Keratinocyte (primary cell): ENCODE data around the gene CACHD1. TPM values are rescaled to one million over a fixed set of nuclear protein-coding genes. Genes with fewer than 3 reads are reported as not detected.

Experiments used
- DNase-seq: peaks from one replicate; pipeline ENCODE4 v3.0.0-alpha.2; 2011; ENCODE audit warnings: low read depth, missing footprints, low spot score
- FAIRE-seq: peaks from 2 replicates; lab custom pipeline; 2011; peaks lifted over from hg19 to GRCh38; lab: Jason Lieb, UNC
- H2AFZ ChIP-seq: 2 replicates; pipeline ENCODE4 v1.6.0; 2012; ENCODE audit warnings: low read length, control low read depth, inconsistent platforms; ENCODE audit not compliant: control insufficient read depth
- H3K27ac ChIP-seq: 2 replicates; pipeline ENCODE4 v1.5.1; 2011; ENCODE audit warnings: low read length; ENCODE audit not compliant: control insufficient read depth, insufficient read depth
- H3K27me3 ChIP-seq: 3 replicates; pipeline ENCODE4 v1.6.0; 2011; ENCODE audit warnings: low read length; ENCODE audit not compliant: control insufficient read depth, insufficient read depth; ENCODE audit errors: extremely low read depth
- H3K36me3 ChIP-seq, 2 experiments: 2 replicates in 1 of 2; 3 replicates in 1 of 2; pipeline ENCODE4 v1.5.1; 2011; ENCODE audit warnings: low read length in 2 of 2, mild to moderate bottlenecking in 1 of 2; ENCODE audit not compliant: control insufficient read depth in 2 of 2, insufficient read depth in 2 of 2; ENCODE audit errors: extremely low read depth in 1 of 2
- H3K4me1 ChIP-seq: 3 replicates; pipeline ENCODE4 v1.5.1; 2011; ENCODE audit warnings: low read length; ENCODE audit not compliant: control insufficient read depth, insufficient read depth; ENCODE audit errors: extremely low read depth
- H3K4me2 ChIP-seq: 3 replicates; pipeline ENCODE4 v1.6.0; 2011; ENCODE audit warnings: low read depth, low read length; ENCODE audit not compliant: control insufficient read depth, insufficient read depth; ENCODE audit errors: extremely low read depth
- H3K4me3 ChIP-seq, 3 experiments: fragments of 200-600 bp in 1 of 3; sonication (generic) in 1 of 3; 2 replicates in 2 of 3; 3 replicates in 1 of 3; pipeline ENCODE4 v1.5.1; 2011 to 2016; ENCODE audit warnings: low read length in 3 of 3, mild to moderate bottlenecking in 3 of 3, control low read depth in 2 of 3, inconsistent platforms in 1 of 3, low read depth in 1 of 3, mixed read lengths in 1 of 3, mixed run types in 1 of 3, moderate library complexity in 1 of 3; ENCODE audit not compliant: control insufficient read depth in 2 of 3, insufficient read depth in 2 of 3; ENCODE audit errors: extremely low read depth in 1 of 3
- H3K79me2 ChIP-seq: 2 replicates; pipeline ENCODE4 v1.6.0; 2012; ENCODE audit warnings: low read length; ENCODE audit not compliant: control insufficient read depth, insufficient read depth
- H3K9ac ChIP-seq: 3 replicates; pipeline ENCODE4 v1.6.0; 2011; ENCODE audit warnings: low read length; ENCODE audit not compliant: control insufficient read depth, insufficient read depth; ENCODE audit errors: extremely low read depth
- H3K9me1 ChIP-seq: 3 replicates; pipeline ENCODE4 v1.6.0; 2011; ENCODE audit warnings: low read length; ENCODE audit not compliant: control insufficient read depth, insufficient read depth; ENCODE audit errors: extremely low read depth
- H3K9me3 ChIP-seq: 2 replicates; pipeline ENCODE4 v1.5.1; 2012; ENCODE audit warnings: low read depth, low read length; ENCODE audit not compliant: control insufficient read depth
- H4K20me1 ChIP-seq: 3 replicates; pipeline ENCODE4 v1.6.0; 2011; ENCODE audit warnings: low read length; ENCODE audit not compliant: control insufficient read depth, insufficient read depth; ENCODE audit errors: extremely low read depth
- CTCF ChIP-seq, 3 experiments: IDR thresholded peaks in 1 of 3; conservative IDR thresholded peaks in 1 of 3; optimal IDR thresholded peaks in 1 of 3; 2 replicates in 2 of 3; 3 replicates in 1 of 3; pipeline versions ENCODE3 to v1.5.1; 2011; ENCODE audit warnings: low read length in 3 of 3, mild to moderate bottlenecking in 3 of 3, moderate library complexity in 2 of 3, control low read depth in 1 of 3, inconsistent platforms in 1 of 3; ENCODE audit not compliant: insufficient read depth in 2 of 3; ENCODE audit errors: extremely low read depth in 1 of 3
- EZH2 ChIP-seq: IDR thresholded peaks from one replicate; pipeline ENCODE4 v1.6.1; 2012; ENCODE audit warnings: inconsistent platforms, mild to moderate bottlenecking, low read length, moderate library complexity
- dilution Hi-C: fragments of 300-500 bp; cut with MboI; formaldehyde crosslinking; loops from one replicate; pipeline ENCODE4 v1.7.0; 2020; ENCODE audit warnings: low sequenced_read_pairs; ENCODE audit not compliant: extremely low pct_ligation_motif_present
- polyA plus RNA-seq, 5 experiments: library from polyadenylated mRNA; depleted of rRNA in 3 of 5; stranded (reverse) in 3 of 5; stranded (forward) in 1 of 5; unstranded in 1 of 5; fragments of >200 nt; gene quantifications; 1 replicate in 1 of 5; 2 replicates in 3 of 5; 3 replicates in 1 of 5; pipeline versions ENCODE4 v1.2.1 to v1.2.3, GENCODE V29; 2011 to 2012; ENCODE audit warnings: missing spikeins in 2 of 5, low read depth in 1 of 5, low replicate concordance in 1 of 5

CACHD1 gene
- polyA plus RNA-seq, 1 donor (not counting 4 experiments of a cell fraction or from before 2014, with no cell fraction given) = 2.4 TPM

DNA sequence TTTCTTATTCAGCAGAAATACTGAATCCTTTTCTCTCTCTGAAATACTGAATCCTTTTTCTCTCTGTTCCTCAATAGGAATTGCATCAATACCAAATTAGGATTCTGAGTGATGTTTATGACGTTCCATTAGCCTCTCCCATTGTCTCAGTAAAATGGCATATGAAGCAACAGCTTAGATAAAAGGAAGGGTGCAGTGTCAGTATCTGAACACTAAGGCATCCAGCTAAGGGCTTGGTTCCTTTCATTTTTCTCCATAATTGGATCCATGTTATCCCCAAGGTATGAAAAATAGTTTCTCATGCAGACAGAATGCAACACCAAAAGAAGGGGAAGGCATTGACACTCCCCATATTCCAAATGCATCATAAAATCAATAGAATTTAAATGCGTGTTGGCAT lies 213.5 kb downstream of the CACHD1 start:
- Histone ChIP-seq H3K27ac (no peak overlapping the region), H3K4me1 (no peaks in the 10 kb centered on the region), H3K4me2 (no peak overlapping the region), H3K27me3 (no peaks in the 10 kb centered on the region), H3K79me2 (no peaks in the 10 kb centered on the region), H2AFZ (no peak overlapping the region), H4K20me1 (no peaks in the 10 kb centered on the region), H3K36me3 (no peaks in the 10 kb centered on the region), H3K9me3 (no peaks in the 10 kb centered on the region), H3K9ac (no peak overlapping the region), H3K9me1 (no peaks in the 10 kb centered on the region), H3K4me3 (no peak overlapping the region)
- TF ChIP-seq CTCF (optimal IDR thresholded peaks at IDR 0.05 in 1 of 3, IDR thresholded peaks at IDR 0.05 in 1 of 3, conservative IDR thresholded peaks at IDR 0.05 in 1 of 3; ENCODE audit: extremely low read depth in 1 of 3, insufficient read depth in 2 of 3, low read length in 3 of 3) (no peak), EZH2 (no peak)
- dilution Hi-C loops = no loop called here
- no peak for DNase-seq
- no peak for FAIRE-seq

- H3K79me2 ChIP-seq = no peaks in the 10 kb centered on the region
- H3K27ac ChIP-seq = no peak overlapping the region
- FAIRE-seq (no peak), DNase-seq (no peak)
- no peaks in the 10 kb centered on the region for H3K4me1 ChIP-seq
- H3K36me3 ChIP-seq = no peaks in the 10 kb centered on the region
- no peaks in the 10 kb centered on the region for H3K9me3 ChIP-seq
- no peak overlapping the region for H3K9ac ChIP-seq
- H4K20me1 ChIP-seq = no peaks in the 10 kb centered on the region
- H3K4me3 ChIP-seq = no peak overlapping the region
- TF ChIP-seq EZH2 (no peak), CTCF (optimal IDR thresholded peaks at IDR 0.05 in 1 of 3, IDR thresholded peaks at IDR 0.05 in 1 of 3, conservative IDR thresholded peaks at IDR 0.05 in 1 of 3; ENCODE audit: extremely low read depth in 1 of 3, insufficient read depth in 2 of 3, low read length in 3 of 3) (no peak)
- no peak overlapping the region for H3K4me2 ChIP-seq
- no peaks in the 10 kb centered on the region for H3K27me3 ChIP-seq
- dilution Hi-C loops = no loop called here
- no peak overlapping the region for H2AFZ ChIP-seq
- H3K9me1 ChIP-seq = no peaks in the 10 kb centered on the region
Observed at GRCh38 chr1:64685217-64685616, 215.3 kb downstream of the CACHD1 start.
